ENCODE measurements around the gene FOSL2.

Gene FOSL2

GRCh38 chr2:28432362-28432761, 39.7 kb downstream of the FOSL2 start:
- no peak for DNase-seq (ENCODE audit: low read depth)

- no peak for DNase-seq (ENCODE audit: low read depth)
These were observed 40.6 kb downstream of the FOSL2 start for GRCh38 chr2:28433215-28433614.

GRCh38 chr2:28433935-28434599, 41.4 kb downstream of the FOSL2 start:
- DNase-seq (ENCODE audit: low read depth): no peak

GRCh38 chr2:28434600-28434989, 41.9 kb downstream of the FOSL2 start:
- DNase-seq (ENCODE audit: low read depth): no peak

- DNase-seq (ENCODE audit: low read depth): no peak
These were observed 42.6 kb downstream of the FOSL2 start for GRCh38 chr2:28435241-28435640.

GRCh38 chr2:28435814-28436351, 43.2 kb downstream of the FOSL2 start:
- DNase-seq (ENCODE audit: low read depth): no peak

- no peak for DNase-seq (ENCODE audit: low read depth)
These were observed 43.9 kb downstream of the FOSL2 start for GRCh38 chr2:28436525-28437051.

- DNase-seq (ENCODE audit: low read depth): no peak
These were observed 44.6 kb downstream of the FOSL2 start for GRCh38 chr2:28437149-28437835.

GRCh38 chr2:28437918-28438317, 45.3 kb downstream of the FOSL2 start:
- no peak for DNase-seq (ENCODE audit: low read depth)

GRCh38 chr2:28438532-28439063, 45.9 kb downstream of the FOSL2 start:
- no peak for DNase-seq (ENCODE audit: low read depth)

- DNase-seq (ENCODE audit: low read depth): no peak
These were observed 46.5 kb downstream of the FOSL2 start for GRCh38 chr2:28439127-28439526.

GRCh38 chr2:28439763-28440162, 47.1 kb downstream of the FOSL2 start:
- no peak for DNase-seq (ENCODE audit: low read depth)

- no peak for DNase-seq (ENCODE audit: low read depth)
These were observed 49.7 kb downstream of the FOSL2 start for GRCh38 chr2:28442328-28442727.

- no peak for DNase-seq (ENCODE audit: low read depth)
These were observed 52.3 kb downstream of the FOSL2 start for GRCh38 chr2:28444956-28445355.

- peak; percentile 76 for DNase-seq (ENCODE audit: low read depth)
These were observed 53.0 kb downstream of the FOSL2 start for GRCh38 chr2:28445448-28446258.

- no peak for DNase-seq (ENCODE audit: low read depth)
These were observed 53.9 kb downstream of the FOSL2 start for GRCh38 chr2:28446531-28446930.

GRCh38 chr2:28447086-28447485, 54.4 kb downstream of the FOSL2 start:
- no peak for DNase-seq (ENCODE audit: low read depth)

GRCh38 chr2:28447943-28448792, 55.5 kb downstream of the FOSL2 start:
- no peak for DNase-seq (ENCODE audit: low read depth)

- no peak for DNase-seq (ENCODE audit: low read depth)
These were observed 56.1 kb downstream of the FOSL2 start for GRCh38 chr2:28448793-28449100.

GRCh38 chr2:28449126-28449487, 56.4 kb downstream of the FOSL2 start:
- no peak for DNase-seq (ENCODE audit: low read depth)
